Esophagus muscularis mucosa (tissue), 4 donors: ENCODE data around the gene EMID1. TPM values are rescaled to one million over a fixed set of nuclear protein-coding genes. Genes with fewer than 3 reads are reported as not detected.

Experiments
- DNase-seq: peaks from one replicate; pipeline ENCODE4 v3.0.0-alpha.2; 2017; ENCODE audit errors: extremely low spot score
- H3K27ac ChIP-seq, 4 donors: fragments of 200-600 bp; sonication (generic); replicated peaks in 1 of 4; 1 replicate in 3 of 4; 2 replicates in 1 of 4; pipeline ENCODE4 v1.5.1; 2016 to 2019; ENCODE audit warnings: mild to moderate bottlenecking in 1 of 4
- H3K27me3 ChIP-seq, 4 donors: fragments of 200-600 bp; sonication (generic); one replicate each; pipeline versions ENCODE4 v1.5.1 to v1.6.0; 2016 to 2019
- H3K36me3 ChIP-seq, 4 donors: fragments of 200-600 bp; sonication (generic); one replicate each; pipeline ENCODE4 v1.5.1; 2016 to 2019
- H3K4me1 ChIP-seq, 4 donors: fragments of 200-600 bp; sonication (generic); one replicate each; pipeline ENCODE4 v1.5.1; 2016 to 2019
- H3K4me3 ChIP-seq, 4 donors: fragments of 200-600 bp; sonication (generic); 1 replicate in 2 of 4; 2 replicates in 2 of 4; pipeline ENCODE4 v1.5.1; 2016 to 2019; ENCODE audit warnings: mild to moderate bottlenecking in 4 of 4, moderate library complexity in 1 of 4
- H3K9me3 ChIP-seq, 4 donors: fragments of 200-600 bp; sonication (generic); 1 replicate in 3 of 4; 2 replicates in 1 of 4; pipeline ENCODE4 v1.5.1; 2016 to 2019
- EP300 ChIP-seq: sonication (generic); formaldehyde crosslinking; IDR thresholded peaks from one replicate; pipeline ENCODE4 v1.6.1; 2017; ENCODE audit warnings: antibody characterized with exemption
- POLR2A ChIP-seq: fragments of 450-650 bp; IDR thresholded peaks from one replicate; pipeline ENCODE4 v1.6.1; 2017; ENCODE audit warnings: antibody characterized with exemption, moderate library complexity, mild to moderate bottlenecking, low read depth
- POLR2AphosphoS5 ChIP-seq, 2 donors: sonication (generic); formaldehyde crosslinking; IDR thresholded peaks; one replicate each; pipeline ENCODE4 v1.6.1; 2017; ENCODE audit warnings: antibody characterized with exemption in 2 of 2
- WGBS: methylation state at CpG from one replicate; pipeline ENCODE4 v1.1.5; 2018; 5-methylcytosine and 5-hydroxymethylcytosine counted together
- intact Hi-C: fragments of 100-400 bp; cut with DNase I; formaldehyde crosslinking; loops from one replicate; pipeline ENCODE4 v1.15.1; 2023
- total RNA-seq, 4 donors: library from RNA; depleted of rRNA; stranded (reverse); fragments of >200 nt; gene quantifications; one replicate each; pipeline versions ENCODE4 v1.1.0 to v1.2.1, GENCODE V29; 2016
- TF ChIP-seq, protein P1 (sequence below), 3 experiments: fragments of 200-600 bp in 2 of 3; fragments of 450-650 bp in 1 of 3; sonication (generic) in 2 of 3; IDR thresholded peaks; one replicate each; pipeline ENCODE4 v1.5.1; 2017 to 2019; ENCODE audit warnings: antibody characterized with exemption in 3 of 3, mild to moderate bottlenecking in 2 of 3, moderate library complexity in 1 of 3

The EMID1 gene
- total RNA-seq, 4 donors from 2014 or later: 0.65 to 4.0 (median 0.93) TPM

DNA sequence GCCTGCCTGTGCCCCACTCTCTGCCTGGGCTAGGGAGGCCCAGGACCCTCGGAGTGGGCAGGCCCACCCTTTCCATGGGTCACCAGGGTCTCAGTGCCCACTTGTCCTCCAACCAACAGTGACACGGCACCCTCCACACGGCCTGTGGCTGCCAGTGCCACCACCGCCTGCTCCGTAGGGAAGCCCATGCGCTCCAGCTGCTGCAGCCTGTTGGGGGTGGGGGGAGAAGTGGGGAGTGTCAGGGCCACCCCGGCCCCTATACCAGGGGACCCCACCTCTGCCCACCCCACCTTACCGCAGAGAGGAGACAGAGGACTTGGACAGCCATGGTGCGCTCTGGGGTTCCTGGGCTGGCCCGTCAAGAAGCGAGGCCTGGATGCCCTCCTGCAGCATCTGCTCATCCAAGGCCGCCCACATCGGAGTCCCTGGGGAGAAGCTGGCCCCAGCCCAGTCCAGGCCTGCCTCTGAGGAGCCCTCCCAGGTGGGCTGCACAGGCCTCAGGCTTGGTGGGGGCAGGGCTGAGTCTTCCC is 54.4 kb downstream of the EMID1 start:
- H3K4me3 ChIP-seq: no peak overlapping the region
- no peaks in the 10 kb centered on the region for H3K9me3 ChIP-seq
- no peaks in the 10 kb centered on the region for H3K4me1 ChIP-seq
- H3K27ac ChIP-seq: no peak overlapping the region
- TF ChIP-seq POLR2A: no peak
- TF ChIP-seq POLR2AphosphoS5 (IDR thresholded peaks at IDR 0.05): no peak
- no peak for TF ChIP-seq EP300
- TF ChIP-seq, protein P1, sequence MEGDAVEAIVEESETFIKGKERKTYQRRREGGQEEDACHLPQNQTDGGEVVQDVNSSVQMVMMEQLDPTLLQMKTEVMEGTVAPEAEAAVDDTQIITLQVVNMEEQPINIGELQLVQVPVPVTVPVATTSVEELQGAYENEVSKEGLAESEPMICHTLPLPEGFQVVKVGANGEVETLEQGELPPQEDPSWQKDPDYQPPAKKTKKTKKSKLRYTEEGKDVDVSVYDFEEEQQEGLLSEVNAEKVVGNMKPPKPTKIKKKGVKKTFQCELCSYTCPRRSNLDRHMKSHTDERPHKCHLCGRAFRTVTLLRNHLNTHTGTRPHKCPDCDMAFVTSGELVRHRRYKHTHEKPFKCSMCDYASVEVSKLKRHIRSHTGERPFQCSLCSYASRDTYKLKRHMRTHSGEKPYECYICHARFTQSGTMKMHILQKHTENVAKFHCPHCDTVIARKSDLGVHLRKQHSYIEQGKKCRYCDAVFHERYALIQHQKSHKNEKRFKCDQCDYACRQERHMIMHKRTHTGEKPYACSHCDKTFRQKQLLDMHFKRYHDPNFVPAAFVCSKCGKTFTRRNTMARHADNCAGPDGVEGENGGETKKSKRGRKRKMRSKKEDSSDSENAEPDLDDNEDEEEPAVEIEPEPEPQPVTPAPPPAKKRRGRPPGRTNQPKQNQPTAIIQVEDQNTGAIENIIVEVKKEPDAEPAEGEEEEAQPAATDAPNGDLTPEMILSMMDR (IDR thresholded peaks at IDR 0.05): no peak
- H3K27me3 ChIP-seq: no peaks in the 10 kb centered on the region
- intact Hi-C loops: no loop called here
- no peak for DNase-seq
- 88% methylated on average over 4 of the region's 13 CpGs for WGBS
- peaks cover 7 to 46% (median 40%) of the 10 kb centered on the region in 4 donors for H3K36me3 ChIP-seq

DNA sequence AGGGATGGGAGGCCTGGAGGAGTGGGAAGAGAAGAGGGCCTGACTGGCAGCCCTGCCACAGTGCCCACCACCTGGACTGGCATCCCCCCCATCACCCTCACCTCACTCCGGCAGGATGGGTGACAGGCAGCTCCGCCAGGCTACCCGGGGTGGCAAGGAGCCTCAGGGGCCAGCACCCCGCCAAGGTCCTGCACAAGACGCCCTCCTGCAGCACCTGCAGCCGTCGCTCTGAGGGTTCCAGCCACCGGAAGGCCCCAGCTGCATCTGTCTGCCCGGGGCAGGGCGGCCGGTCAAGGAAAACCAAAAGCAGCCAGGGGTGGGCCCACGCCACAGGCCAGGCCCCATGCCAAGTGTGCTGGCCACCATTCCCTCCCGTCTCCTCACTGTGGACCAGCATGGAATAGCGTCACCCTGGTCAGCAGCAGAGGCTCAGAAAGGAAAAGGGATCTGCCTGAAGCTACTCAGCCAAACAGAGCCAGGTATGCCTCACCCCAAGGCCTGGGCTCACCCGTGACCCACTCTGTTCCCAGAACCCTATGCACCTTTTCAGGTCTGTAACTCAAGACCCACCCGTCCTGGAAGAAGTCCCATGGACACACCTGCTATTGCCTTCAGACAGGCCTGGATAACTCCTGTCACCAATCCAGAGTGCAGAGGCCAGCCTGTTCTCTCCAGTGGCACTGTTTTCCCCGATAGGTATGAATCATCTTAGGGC is 55.1 kb downstream of the EMID1 start:
- WGBS: 85% methylated on average over 7 of the region's 17 CpGs
- H3K36me3 ChIP-seq: peaks cover 14 to 53% (median 46%) of the 10 kb centered on the region in 4 donors
- intact Hi-C loops: no loop called here

DNA sequence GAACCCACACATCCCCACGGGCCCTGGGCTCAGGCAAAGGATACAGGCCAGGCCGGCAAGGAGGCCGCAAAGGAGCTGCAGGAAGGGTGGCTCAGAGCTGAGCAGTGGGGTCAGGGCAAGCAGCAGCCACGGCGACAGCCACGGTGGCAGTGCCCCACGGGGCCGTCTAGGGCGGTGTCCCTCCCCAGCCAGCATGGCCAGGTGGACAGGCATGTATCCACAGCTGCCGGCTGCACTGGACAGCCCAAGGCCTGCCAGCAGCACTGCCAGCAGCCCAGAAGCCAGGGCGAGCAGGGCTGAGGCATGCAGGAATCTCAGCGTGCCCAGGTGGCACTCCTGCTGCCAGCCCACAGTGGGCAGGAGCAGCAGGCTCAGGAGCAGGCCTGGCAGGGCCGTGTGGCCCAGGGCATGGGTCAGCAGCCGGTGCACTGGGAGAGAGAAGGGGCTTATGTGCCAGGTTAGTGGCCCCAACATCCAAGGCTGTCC is 58.1 kb downstream of the EMID1 start:
- no peaks in the 10 kb centered on the region for H3K27me3 ChIP-seq
- intact Hi-C loops: no loop called here
- TF ChIP-seq POLR2AphosphoS5 (IDR thresholded peaks at IDR 0.05) (no peak), EP300 (no peak), POLR2A (no peak)
- TF ChIP-seq, protein P1 (IDR thresholded peaks at IDR 0.05): no peak
- no peak overlapping the region for H3K27ac ChIP-seq
- 73% methylated on average over 9 of the region's 14 CpGs for WGBS
- no peak for DNase-seq
- peaks cover 12 to 20% (median 17%) of the 10 kb centered on the region in 4 donors for H3K4me1 ChIP-seq
- no peak overlapping the region for H3K4me3 ChIP-seq
- peaks cover 14 to 50% (median 47%) of the 10 kb centered on the region in 4 donors for H3K36me3 ChIP-seq
- H3K9me3 ChIP-seq: no peaks in the 10 kb centered on the region

More for the DNA sequence above, 55.1 kb downstream of the EMID1 start:
- Histone ChIP-seq H3K4me1 (peaks cover 0 to 2% (median 1%) of the 10 kb centered on the region in 4 donors), H3K27ac (no peak overlapping the region), H3K27me3 (no peaks in the 10 kb centered on the region), H3K4me3 (no peak overlapping the region), H3K9me3 (no peaks in the 10 kb centered on the region)
- TF ChIP-seq, protein P1 (IDR thresholded peaks at IDR 0.05): no peak
- TF ChIP-seq POLR2A: no peak
- no peak for DNase-seq

DNA sequence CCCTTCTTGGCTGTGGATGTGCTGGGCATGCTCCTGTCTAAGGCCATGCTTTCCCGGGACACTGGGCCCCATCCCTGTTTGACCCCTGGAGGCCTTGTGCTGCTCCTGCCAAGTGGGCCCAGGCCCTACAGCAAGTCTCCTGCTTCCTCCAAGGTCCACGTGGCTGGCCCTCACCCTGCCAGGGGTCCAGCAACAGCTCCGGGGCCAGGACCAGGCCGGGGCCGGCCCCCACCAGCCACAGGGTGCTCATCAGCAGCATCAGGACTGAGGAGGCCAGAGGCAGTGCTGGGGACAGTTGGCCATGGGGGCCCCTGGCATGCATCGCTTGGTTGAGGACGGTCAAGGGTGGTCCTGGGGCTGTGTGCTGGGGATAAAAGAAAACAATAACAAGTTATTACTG is 59.6 kb downstream of the EMID1 start:
- TF ChIP-seq EP300: no peak
- TF ChIP-seq, protein P1 (IDR thresholded peaks at IDR 0.05): no peak
- Histone ChIP-seq H3K27me3 (no peaks in the 10 kb centered on the region), H3K27ac (no peak overlapping the region), H3K4me1 (peaks cover 20 to 34% (median 30%) of the 10 kb centered on the region in 4 donors), H3K9me3 (no peaks in the 10 kb centered on the region), H3K36me3 (peaks cover 13 to 36% (median 33%) of the 10 kb centered on the region in 4 donors), H3K4me3 (no peak overlapping the region)
- no peak for DNase-seq
- 92% methylated on average over 5 of the region's 7 CpGs for WGBS
- intact Hi-C loops: no loop called here
